GM23338 (cell line): ENCODE results near the gene NPSR1. TPM values are rescaled to one million over a fixed set of nuclear protein-coding genes. Genes with fewer than 3 reads are reported as not detected.

ENCODE experiments used
- ATAC-seq: fragments of 200-7000 bp; cut with Tn5 transposase; 3 replicates; pipeline ENCODE4 v1.9.1; 2020
- DNase-seq: peaks from one replicate; pipeline ENCODE4 v3.0.0-alpha.2; 2015; ENCODE audit warnings: low spot score
- H2AFZ ChIP-seq: fragments of 200-600 bp; sonication (generic); 2 replicates; pipeline ENCODE4 v1.8.0; 2016; ENCODE audit warnings: antibody characterized with exemption, mild to moderate bottlenecking, moderate library complexity
- H3F3A ChIP-seq: fragments of 200-600 bp; sonication (generic); replicated peaks from 2 replicates; pipeline ENCODE4 v1.8.0; 2017; ENCODE audit warnings: antibody characterized with exemption, mixed run types, low read depth
- H3K27ac ChIP-seq: fragments of 200-600 bp; sonication (generic); 2 replicates; pipeline ENCODE4 v1.6.1; 2016; ENCODE audit warnings: low read depth
- H3K27me3 ChIP-seq: fragments of 200-600 bp; sonication (generic); 2 replicates; pipeline ENCODE4 v1.8.0; 2016; ENCODE audit warnings: mild to moderate bottlenecking, mixed run types, moderate library complexity; ENCODE audit not compliant: insufficient read depth
- H3K36me3 ChIP-seq: fragments of 200-600 bp; sonication (generic); 2 replicates; pipeline ENCODE4 v1.8.0; 2016; ENCODE audit warnings: mild to moderate bottlenecking; ENCODE audit not compliant: insufficient read depth
- H3K4me1 ChIP-seq: fragments of 200-600 bp; sonication (generic); 2 replicates; pipeline ENCODE4 v1.8.0; 2016; ENCODE audit warnings: mild to moderate bottlenecking, moderate library complexity; ENCODE audit not compliant: insufficient read depth
- H3K4me2 ChIP-seq: fragments of 200-600 bp; sonication (generic); 2 replicates; pipeline ENCODE4 v1.7.1; 2017; ENCODE audit warnings: mixed run types
- H3K4me3 ChIP-seq: fragments of 200-600 bp; sonication (generic); 2 replicates; pipeline ENCODE4 v1.6.1; 2016; ENCODE audit warnings: mixed run types
- H3K79me2 ChIP-seq: fragments of 200-600 bp; sonication (generic); replicated peaks from 2 replicates; pipeline ENCODE4 v1.8.0; 2017; ENCODE audit warnings: mild to moderate bottlenecking; ENCODE audit not compliant: insufficient read depth
- H3K9me2 ChIP-seq: fragments of 200-600 bp; sonication (generic); 2 replicates; pipeline ENCODE4 v1.8.0; 2017; ENCODE audit not compliant: insufficient read depth
- H4K20me1 ChIP-seq: fragments of 200-600 bp; sonication (generic); replicated peaks from 2 replicates; pipeline ENCODE4 v1.8.0; 2017; ENCODE audit warnings: mild to moderate bottlenecking; ENCODE audit not compliant: insufficient read depth
- H3K27ac Mint-ChIP-seq: 2 replicates; pipeline ENCODE4 v1.8.0; 2020; ENCODE audit warnings: inconsistent platforms, mild to moderate bottlenecking, moderate library complexity, mixed read lengths
- H3K27me3 Mint-ChIP-seq: 3 replicates; pipeline ENCODE4 v1.8.0; 2022; ENCODE audit warnings: low read depth, mild to moderate bottlenecking, moderate library complexity, mixed read lengths, inconsistent platforms; ENCODE audit not compliant: insufficient read depth, poor library complexity
- H3K36me3 Mint-ChIP-seq: 3 replicates; pipeline ENCODE4 v1.8.0; 2021; ENCODE audit warnings: low read depth, mild to moderate bottlenecking, inconsistent platforms, moderate library complexity, mixed read lengths
- H3K4me1 Mint-ChIP-seq: 3 replicates; pipeline ENCODE4 v1.8.0; 2020; ENCODE audit warnings: mild to moderate bottlenecking, inconsistent platforms, mixed read lengths
- H3K4me3 Mint-ChIP-seq: 3 replicates; pipeline ENCODE4 v1.8.0; 2021; ENCODE audit warnings: moderate library complexity, mild to moderate bottlenecking, inconsistent platforms, mixed read lengths
- H3K9me3 Mint-ChIP-seq: 3 replicates; pipeline ENCODE4 v1.8.0; 2020; ENCODE audit warnings: moderate library complexity, mild to moderate bottlenecking, inconsistent platforms, mixed read lengths
- CREB1 ChIP-seq: fragments of 250-450 bp; sonication (Bioruptor Pico); IDR thresholded peaks from 2 replicates; pipeline ENCODE4 v1.5.0; 2020; ENCODE audit warnings: low read depth, mild to moderate bottlenecking, moderate library complexity
- EZH2phosphoT487 ChIP-seq: fragments of 200-600 bp; sonication (generic); IDR thresholded peaks from one replicate; pipeline ENCODE4 v1.8.1; 2018; ENCODE audit warnings: antibody characterized with exemption; ENCODE audit not compliant: unreplicated experiment
- JUNB ChIP-seq: IDR thresholded peaks from one replicate; pipeline ENCODE4 v1.6.1; 2016; ENCODE audit warnings: antibody characterized with exemption; ENCODE audit not compliant: unreplicated experiment
- NANOG ChIP-seq: IDR thresholded peaks from 2 replicates; pipeline ENCODE4 v1.6.1; 2016; ENCODE audit warnings: antibody characterized with exemption, borderline replicate concordance
- POLR2AphosphoS5 ChIP-seq: IDR thresholded peaks from 2 replicates; pipeline ENCODE4 v1.6.1; 2016; ENCODE audit warnings: antibody characterized with exemption, low read depth
- REST ChIP-seq: IDR thresholded peaks from one replicate; pipeline ENCODE4 v1.6.1; 2018; ENCODE audit warnings: antibody characterized with exemption; ENCODE audit not compliant: unreplicated experiment
- STAT1 ChIP-seq: IDR thresholded peaks from one replicate; pipeline ENCODE4 v1.6.1; 2016; ENCODE audit warnings: antibody characterized with exemption; ENCODE audit not compliant: unreplicated experiment
- ZNF114 ChIP-seq: fragments of 250-450 bp; sonication (Bioruptor Pico); IDR thresholded peaks from 2 replicates; pipeline ENCODE4 v1.5.0; 2020; ENCODE audit warnings: mild to moderate bottlenecking, moderate library complexity
- ZNF331 ChIP-seq: fragments of 250-450 bp; sonication (Bioruptor Pico); IDR thresholded peaks from 2 replicates; pipeline ENCODE4 v1.5.0; 2020; ENCODE audit warnings: low read depth, mild to moderate bottlenecking, moderate library complexity
- polyA plus RNA-seq: library from polyadenylated mRNA; unstranded; fragments of >200 nt; fragmentation: Nextera tagmentation; extraction: Ambion mirVana; gene quantifications from 2 replicates; pipeline ENCODE4 v1.2.1, GENCODE V29; 2016
- total RNA-seq: library from RNA; depleted of rRNA; stranded (reverse); fragments of >200 nt; shearing (Covaris generic); gene quantifications from 2 replicates; pipeline ENCODE4 v1.2.3, GENCODE V29; 2014
- TF ChIP-seq, protein P1 (sequence below): IDR thresholded peaks from 2 replicates; pipeline ENCODE4 v1.6.1; 2016; ENCODE audit warnings: antibody characterized with exemption

The NPSR1 gene
- total and polyA plus RNA-seq, 2 experiments from 2014 or later: not detected

DNA sequence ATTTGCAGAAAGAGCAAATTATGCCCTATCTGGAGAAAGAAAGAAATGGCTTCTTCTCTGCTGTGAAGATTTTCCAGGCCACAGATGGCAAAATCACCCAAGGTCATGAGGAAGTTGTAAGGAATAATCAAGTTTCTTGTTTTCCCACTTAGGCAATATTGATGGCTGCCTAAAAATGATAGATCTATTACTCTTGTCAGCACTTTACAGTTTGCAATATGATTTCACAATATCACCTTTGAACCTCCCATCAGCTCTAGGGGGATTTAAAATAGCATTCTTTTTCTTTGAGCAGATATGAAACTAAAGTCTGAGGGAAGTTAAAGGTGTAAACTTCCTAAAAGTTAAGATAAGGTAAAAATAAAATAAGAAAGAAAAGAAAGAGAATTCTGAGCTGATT, 6.7 kb downstream of the NPSR1 start:
- TF ChIP-seq NANOG: no peak
- no peak for TF ChIP-seq REST
- no peak for TF ChIP-seq ZNF114 (CRISPR knock-in tag)
- no peak for TF ChIP-seq EZH2phosphoT487
- no peak for TF ChIP-seq JUNB
- TF ChIP-seq, protein P1, sequence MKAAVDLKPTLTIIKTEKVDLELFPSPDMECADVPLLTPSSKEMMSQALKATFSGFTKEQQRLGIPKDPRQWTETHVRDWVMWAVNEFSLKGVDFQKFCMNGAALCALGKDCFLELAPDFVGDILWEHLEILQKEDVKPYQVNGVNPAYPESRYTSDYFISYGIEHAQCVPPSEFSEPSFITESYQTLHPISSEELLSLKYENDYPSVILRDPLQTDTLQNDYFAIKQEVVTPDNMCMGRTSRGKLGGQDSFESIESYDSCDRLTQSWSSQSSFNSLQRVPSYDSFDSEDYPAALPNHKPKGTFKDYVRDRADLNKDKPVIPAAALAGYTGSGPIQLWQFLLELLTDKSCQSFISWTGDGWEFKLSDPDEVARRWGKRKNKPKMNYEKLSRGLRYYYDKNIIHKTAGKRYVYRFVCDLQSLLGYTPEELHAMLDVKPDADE: no peak
- ATAC-seq (no peak), DNase-seq (no peak)
- Histone ChIP-seq H3K27me3 (no peaks in the 10 kb centered on the region), H4K20me1 (no peaks in the 10 kb centered on the region), H3K79me2 (no peaks in the 10 kb centered on the region), H3F3A (no peaks in the 10 kb centered on the region), H3K9me2 (peaks cover 20% of the 10 kb centered on the region), H3K4me3 (no peak overlapping the region), H3K4me2 (no peak overlapping the region), H2AFZ (no peak overlapping the region), H3K4me1 (peaks cover 21% of the 10 kb centered on the region), H3K36me3 (no peaks in the 10 kb centered on the region), H3K27ac (no peak overlapping the region)
- Mint-ChIP-seq H3K27ac (no peak overlapping the region), H3K9me3 (no peaks in the 10 kb centered on the region; the same call in 2 of the 3 replicates), H3K4me3 (no peak overlapping the region), H3K27me3 (peaks cover 9% of the 10 kb centered on the region), H3K36me3 (no peaks in the 10 kb centered on the region), H3K4me1 (peaks cover 32% of the 10 kb centered on the region)

DNA sequence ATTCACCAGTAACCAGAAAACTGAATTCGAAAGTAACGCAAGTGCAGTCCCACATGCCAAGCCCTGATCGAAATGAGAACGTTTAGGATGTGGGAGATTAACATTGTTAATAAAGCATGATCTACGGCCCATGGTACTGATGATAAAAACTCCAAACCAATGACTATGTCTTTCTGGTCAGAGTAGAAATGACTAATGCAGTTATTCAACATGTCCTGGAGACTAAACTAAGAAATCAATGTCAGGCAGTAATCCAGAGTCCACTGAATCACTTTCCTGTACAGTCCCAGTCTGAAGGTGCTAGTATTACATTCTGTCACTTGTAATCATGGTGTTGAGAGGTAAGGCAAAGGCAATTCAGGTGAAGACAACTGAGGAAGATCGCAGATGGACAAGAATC, 14.4 kb downstream of the NPSR1 start:
- Mint-ChIP-seq H3K4me3 (no peak overlapping the region), H3K27me3 (peaks cover 2% of the 10 kb centered on the region), H3K36me3 (no peaks in the 10 kb centered on the region), H3K4me1 (peaks cover 6% of the 10 kb centered on the region; the same call in 2 of the 3 replicates), H3K27ac (no peak overlapping the region), H3K9me3 (no peaks in the 10 kb centered on the region; the same call in 2 of the 3 replicates)
- H4K20me1 ChIP-seq: no peaks in the 10 kb centered on the region
- TF ChIP-seq STAT1 (no peak), NANOG (no peak), ZNF331 (CRISPR knock-in tag) (no peak), CREB1 (CRISPR knock-in tag) (no peak), POLR2AphosphoS5 (no peak), EZH2phosphoT487 (no peak), REST (no peak)
- TF ChIP-seq, protein P1: no peak
- H2AFZ ChIP-seq: no peak overlapping the region
- H3K27ac ChIP-seq: no peak overlapping the region
- H3K9me2 ChIP-seq: no peaks in the 10 kb centered on the region
- H3K4me1 ChIP-seq: no peaks in the 10 kb centered on the region
- no peak for ATAC-seq
- no peak for DNase-seq
- no peaks in the 10 kb centered on the region for H3K36me3 ChIP-seq
- H3K4me3 ChIP-seq: no peak overlapping the region
- H3F3A ChIP-seq: no peaks in the 10 kb centered on the region
- H3K79me2 ChIP-seq: no peaks in the 10 kb centered on the region
- no peaks in the 10 kb centered on the region for H3K27me3 ChIP-seq
- no peak overlapping the region for H3K4me2 ChIP-seq
